A172 (cell line): Measurements from ENCODE around the gene CCDC116. TPM values are rescaled to one million over a fixed set of nuclear protein-coding genes. Genes with fewer than 3 reads are reported as not detected.
"Not testable (repeated sequence)": the region's sequence is repeated elsewhere in the genome, so short reads cannot be mapped to it uniquely, and the experiment has no call there.

Source experiments
- DNase-seq: peaks from one replicate; pipeline ENCODE4 v3.0.0-alpha.2; 2015; ENCODE audit warnings: low spot score
- total RNA-seq: library from RNA; depleted of rRNA; stranded (reverse); fragments of >200 nt; shearing (Covaris generic); gene quantifications from 2 replicates; pipeline ENCODE4 v1.2.3, GENCODE V29; 2014

Gene CCDC116
- total RNA-seq, 1 experiment from 2014 or later, result not detected

- DNase-seq, result no peak
These were observed 1.5 kb upstream of the CCDC116 start for GRCh38 chr22:21631025-21631424.

- no peak for DNase-seq
These were observed 371 bp downstream of the CCDC116 start for GRCh38 chr22:21632931-21633330.

GRCh38 chr22:21633481-21633880 is 921 bp downstream of the CCDC116 start:
- no peak for DNase-seq

DNA sequence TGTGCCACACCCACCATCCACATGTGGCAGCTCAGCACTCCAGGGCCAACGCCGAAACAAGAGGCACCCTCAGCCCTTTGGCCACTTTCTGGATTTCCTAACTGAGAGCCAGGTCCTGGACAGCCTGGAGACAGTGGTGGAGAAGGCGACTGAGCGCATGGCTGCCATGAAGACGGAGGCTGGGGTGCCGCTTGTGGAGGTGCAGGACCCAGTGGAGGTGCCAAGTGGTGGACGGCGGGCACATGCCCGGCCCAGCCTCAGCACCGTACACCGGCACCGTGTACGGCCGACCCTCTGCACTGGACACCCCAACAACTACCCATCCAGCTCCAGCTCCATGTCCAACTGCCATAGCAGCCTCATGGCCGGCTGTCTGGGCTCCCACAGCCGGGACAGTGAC is 1.5 kb downstream of the CCDC116 start:
- no peak for DNase-seq

GRCh38 chr22:21634844-21635243 is 2.3 kb downstream of the CCDC116 start:
- DNase-seq, result no peak

DNA sequence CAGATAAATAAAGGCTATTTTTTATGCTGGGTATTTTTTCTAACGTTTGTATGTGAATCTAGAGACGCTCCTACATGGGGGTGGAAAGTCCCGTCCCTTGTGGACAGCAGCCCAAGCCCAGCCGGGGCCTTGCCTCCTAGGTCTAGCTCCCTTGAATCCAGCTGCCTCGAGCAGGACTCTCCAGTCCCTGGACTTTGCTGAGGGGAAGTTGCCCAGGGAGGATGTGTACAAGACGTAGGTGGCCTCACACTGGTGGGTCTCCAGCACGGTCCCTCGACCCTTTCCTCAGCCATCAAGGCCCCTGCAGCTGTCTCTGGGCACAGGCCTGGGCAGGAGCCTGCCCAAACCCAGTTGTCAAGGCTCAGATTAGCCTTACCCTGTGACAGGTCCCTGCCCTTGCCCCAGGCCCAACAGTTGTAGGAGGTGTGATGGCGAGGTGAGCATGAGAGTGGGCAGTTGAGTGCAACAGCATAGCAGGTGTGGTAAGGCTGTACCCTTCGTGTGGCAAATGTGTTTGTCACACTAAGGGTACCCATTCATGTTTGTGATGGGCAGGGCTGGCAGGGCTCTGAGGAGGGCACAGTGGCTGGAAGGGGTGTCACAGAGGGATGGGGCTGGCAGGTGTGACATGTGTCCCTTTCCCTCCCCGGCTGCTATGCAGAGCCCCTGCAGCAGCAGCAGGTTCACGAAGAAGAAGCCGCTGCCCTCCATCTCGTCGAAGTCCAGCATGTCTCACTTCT is 3.4 kb downstream of the CCDC116 start:
- DNase-seq, result no peak

GRCh38 chr22:21636629-21637218 is 4.2 kb downstream of the CCDC116 start:
- no peak for DNase-seq

DNA sequence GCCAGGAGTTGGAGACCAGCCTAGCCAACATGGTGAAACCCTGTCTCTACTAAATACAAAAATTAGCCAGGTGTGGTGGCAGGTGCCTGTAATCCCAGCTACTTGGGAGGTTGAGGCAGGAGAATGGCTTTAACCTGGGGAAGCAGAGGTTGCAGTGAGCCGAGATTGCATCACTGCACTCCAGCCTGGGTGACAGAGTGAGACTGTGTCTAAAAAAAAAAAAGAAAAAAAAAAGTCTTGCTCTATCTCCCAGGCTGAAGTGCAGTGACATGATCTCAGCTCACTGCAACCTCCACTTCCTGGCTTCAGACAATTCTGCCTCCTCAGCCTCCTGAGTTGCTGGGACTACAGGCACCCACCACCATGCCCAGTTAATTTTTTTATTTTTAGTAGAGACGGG is 4.9 kb downstream of the CCDC116 start:
- not testable (repeated sequence) for DNase-seq

- DNase-seq, result no peak
These were observed 6.8 kb downstream of the CCDC116 start for GRCh38 chr22:21639359-21639758.

GRCh38 chr22:21640810-21641209 is 8.2 kb downstream of the CCDC116 start:
- DNase-seq, result no peak

GRCh38 chr22:21641417-21641788 is 8.8 kb downstream of the CCDC116 start:
- DNase-seq, result peak; percentile 10

DNA sequence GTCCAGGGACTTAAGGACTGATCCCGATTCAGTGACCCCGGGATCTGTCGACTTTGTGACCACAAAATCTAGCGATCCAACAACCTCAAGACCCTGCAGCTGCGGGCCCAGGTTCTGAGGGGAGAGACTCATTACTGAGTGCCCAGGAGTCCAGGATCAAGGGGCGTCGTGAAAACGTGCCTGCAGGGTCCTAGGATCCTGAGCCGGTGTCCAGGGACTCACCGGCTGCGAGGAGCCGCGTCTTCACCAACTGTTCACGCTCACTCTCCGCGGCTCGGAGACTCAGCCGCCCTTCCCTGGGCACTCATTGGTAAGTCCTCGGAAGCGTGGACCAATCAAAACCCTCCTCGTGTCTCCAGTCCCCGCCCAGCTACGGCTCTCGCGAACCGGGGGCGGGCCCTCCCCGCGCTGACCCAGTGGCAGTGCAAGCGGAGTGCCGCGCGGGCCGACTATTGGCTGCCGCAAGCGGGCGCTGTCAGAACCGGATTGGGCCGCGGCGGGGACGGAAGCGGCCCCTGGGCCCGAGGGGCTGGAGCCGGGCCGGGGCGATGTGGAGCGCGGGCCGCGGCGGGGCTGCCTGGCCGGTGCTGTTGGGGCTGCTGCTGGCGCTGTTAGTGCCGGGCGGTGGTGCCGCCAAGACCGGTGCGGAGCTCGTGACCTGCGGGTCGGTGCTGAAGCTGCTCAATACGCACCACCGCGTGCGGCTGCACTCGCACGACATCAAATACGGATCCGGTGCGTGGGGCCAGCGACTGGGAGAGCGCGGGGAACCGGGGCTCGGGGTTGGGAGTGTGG is 9.4 kb downstream of the CCDC116 start, which contains the start of gene SDF2L1:
SDF2L1 (plus strand) TSS at position 514 of the 795 bp plus-strand sequence; CDS start at position 549, 35 bp downstream.
- DNase-seq, result peak; percentile 76

GRCh38 chr22:21642584-21643448 is 10.3 kb downstream of the CCDC116 start:
- DNase-seq, result no peak

GRCh38 chr22:21643533-21644357 is 11.2 kb downstream of the CCDC116 start:
- no peak for DNase-seq

GRCh38 chr22:21645513-21645912 is 13.0 kb downstream of the CCDC116 start:
- DNase-seq, result not testable (repeated sequence)

GRCh38 chr22:21646608-21647590 is 14.3 kb downstream of the CCDC116 start:
- DNase-seq, result peak; percentile 49

DNA sequence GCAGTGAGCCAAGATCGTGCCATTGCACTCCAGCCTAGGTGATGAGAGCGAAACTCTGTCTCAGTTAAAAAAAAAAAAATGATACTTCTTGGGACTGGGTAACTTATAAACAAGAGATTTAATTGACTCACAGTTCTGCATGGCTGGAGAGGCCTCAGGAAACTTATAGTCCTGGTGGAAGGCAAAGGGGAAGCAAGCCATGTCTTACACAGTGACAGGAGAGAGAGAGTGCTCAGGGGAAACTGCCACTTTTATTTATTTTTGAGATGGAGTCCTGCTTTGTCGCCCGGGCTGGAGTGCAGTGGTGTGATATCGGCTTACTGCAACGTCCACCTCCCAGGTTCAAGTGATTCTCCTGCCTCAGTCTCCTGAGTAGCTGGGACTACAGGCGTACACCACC is 17.7 kb downstream of the CCDC116 start:
- no peak for DNase-seq

DNA sequence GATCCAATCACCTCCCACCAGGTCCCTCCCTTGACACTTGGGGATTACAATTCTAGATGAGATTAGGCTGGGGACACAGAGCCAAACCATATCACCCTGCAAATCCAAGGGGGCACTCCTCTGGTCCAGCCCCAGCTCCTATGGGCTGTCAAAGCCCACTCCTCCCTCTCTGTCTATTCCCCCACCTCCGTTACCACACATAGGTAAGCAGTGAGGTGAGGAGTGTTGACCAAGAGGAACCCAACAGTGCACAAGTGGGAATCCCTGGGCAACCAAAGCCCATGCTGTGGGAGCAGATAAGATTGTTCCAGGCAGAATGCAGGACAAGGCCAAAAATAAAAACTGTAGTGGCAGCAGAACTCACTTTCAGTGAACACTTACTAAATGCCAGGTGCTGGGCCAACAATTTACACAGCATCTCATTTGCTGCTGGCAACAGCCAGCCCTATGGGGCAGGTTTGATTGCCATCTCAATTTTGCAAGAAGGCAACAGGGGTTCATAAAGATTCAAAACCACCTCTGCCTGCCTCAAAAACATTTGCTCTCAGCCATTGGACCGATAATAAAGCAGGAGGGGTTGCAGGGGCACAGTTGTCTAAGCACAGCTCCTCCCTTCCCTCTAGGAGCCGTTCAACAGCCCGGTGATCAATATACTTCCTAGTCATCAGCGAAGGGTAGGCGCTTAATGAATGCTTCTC is 18.4 kb downstream of the CCDC116 start:
- DNase-seq, result no peak

DNA sequence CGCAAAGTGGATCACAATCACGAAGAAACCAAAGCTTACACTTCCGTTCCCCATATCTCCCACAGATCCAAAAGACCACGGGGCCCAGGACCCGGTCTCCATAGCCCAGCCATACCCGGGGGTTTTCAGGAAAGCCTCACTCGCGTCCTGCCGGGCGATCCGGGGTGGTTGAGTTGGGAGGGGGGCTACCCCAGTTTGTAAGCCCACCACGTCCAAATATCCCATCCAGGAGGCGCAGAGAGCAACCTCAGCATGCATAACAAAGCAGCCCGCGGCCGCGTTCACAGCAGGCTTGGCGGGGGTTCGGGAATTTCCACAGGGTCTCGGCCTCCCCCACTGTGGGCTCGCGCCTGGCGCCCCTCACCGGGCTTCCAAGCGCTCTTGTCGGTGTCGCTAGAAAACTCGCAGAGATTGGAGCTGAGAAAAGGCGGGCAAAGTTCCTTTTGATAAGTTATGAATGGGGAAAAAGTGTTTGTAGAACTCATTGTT is 19.0 kb downstream of the CCDC116 start:
- no peak for DNase-seq
